Kidney epithelial cell (primary cell): Measurements from ENCODE around the gene EVX1. TPM values are rescaled to one million over a fixed set of nuclear protein-coding genes. Genes with fewer than 3 reads are reported as not detected.

Experiments
- DNase-seq: peaks from one replicate; pipeline ENCODE4 v3.0.0-alpha.2; 2010; ENCODE audit warnings: low read depth
- H3K27me3 ChIP-seq: 2 replicates; pipeline ENCODE4 v1.6.0; 2011; ENCODE audit warnings: low read length; ENCODE audit not compliant: control insufficient read depth, insufficient read depth
- H3K36me3 ChIP-seq: 2 replicates; pipeline ENCODE4 v1.5.1; 2011; ENCODE audit warnings: low read length; ENCODE audit not compliant: control insufficient read depth, insufficient read depth
- H3K4me3 ChIP-seq: 2 replicates; pipeline ENCODE4 v1.5.1; 2011; ENCODE audit warnings: low read depth, mild to moderate bottlenecking, control low read depth, low read length
- total RNA-seq: library from RNA; depleted of rRNA; stranded (reverse); fragments of >200 nt; gene quantifications from 2 replicates; pipeline ENCODE4 v1.2.3, GENCODE V29; 2015
- TF ChIP-seq, protein P1 (sequence below): IDR thresholded peaks from 2 replicates; pipeline ENCODE4 v1.5.1; 2011; ENCODE audit warnings: mild to moderate bottlenecking, moderate library complexity, low read length, control low read depth, inconsistent platforms; ENCODE audit not compliant: insufficient read depth, poor library complexity, severe bottlenecking

The EVX1 gene
- total RNA-seq, 1 donor from 2014 or later, result not detected

DNA sequence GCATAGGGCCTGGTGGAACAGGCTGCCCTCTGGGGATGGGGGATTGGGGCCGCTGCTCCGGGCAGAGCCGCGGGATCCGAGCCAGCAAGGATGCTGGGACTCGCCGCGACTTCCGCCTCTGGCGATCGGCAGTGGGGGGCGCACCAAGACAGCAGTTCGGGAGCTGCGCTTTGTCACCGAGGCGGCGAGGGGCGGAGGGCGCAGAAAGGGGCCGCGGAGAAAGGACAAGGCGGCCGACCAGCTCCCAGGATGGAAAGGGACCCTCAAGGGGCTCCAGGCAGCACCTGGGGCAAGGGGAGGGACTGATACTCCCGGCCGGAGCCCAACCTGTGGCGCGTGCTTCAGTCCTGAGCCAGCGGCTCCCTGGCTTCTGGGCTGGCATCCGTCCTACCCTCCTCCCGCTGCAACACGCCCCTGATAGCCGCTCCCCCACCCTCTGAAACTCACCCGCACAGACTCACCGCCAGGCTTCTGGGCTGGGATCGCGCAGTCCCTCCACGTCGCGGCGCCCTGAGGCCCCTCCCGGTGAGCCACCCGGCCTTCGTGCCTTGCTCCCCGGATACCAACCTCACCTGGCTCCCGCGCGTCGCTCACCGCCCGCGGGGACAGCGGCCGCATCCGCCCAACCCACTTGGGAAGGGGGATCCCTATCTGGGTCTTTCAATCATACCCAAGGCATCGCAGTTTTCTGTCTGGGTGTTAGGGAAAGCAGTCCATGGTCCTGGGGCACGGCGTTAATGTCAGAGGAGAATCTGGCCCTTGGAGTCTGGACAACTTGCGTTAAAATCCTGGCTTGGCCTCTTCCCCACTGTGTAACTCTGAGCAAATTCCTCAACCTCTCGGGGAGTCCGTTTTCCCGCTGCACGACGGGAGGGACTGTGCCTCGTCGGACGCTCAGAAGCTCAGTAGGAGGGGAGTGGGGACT is 7.0 kb upstream of the EVX1 start:
- Histone ChIP-seq H3K4me3 (peak overlapping the region; percentile 19), H3K36me3 (no peaks in the 10 kb centered on the region), H3K27me3 (peaks cover 60% of the 10 kb centered on the region)
- no peak for DNase-seq
- TF ChIP-seq, protein P1, sequence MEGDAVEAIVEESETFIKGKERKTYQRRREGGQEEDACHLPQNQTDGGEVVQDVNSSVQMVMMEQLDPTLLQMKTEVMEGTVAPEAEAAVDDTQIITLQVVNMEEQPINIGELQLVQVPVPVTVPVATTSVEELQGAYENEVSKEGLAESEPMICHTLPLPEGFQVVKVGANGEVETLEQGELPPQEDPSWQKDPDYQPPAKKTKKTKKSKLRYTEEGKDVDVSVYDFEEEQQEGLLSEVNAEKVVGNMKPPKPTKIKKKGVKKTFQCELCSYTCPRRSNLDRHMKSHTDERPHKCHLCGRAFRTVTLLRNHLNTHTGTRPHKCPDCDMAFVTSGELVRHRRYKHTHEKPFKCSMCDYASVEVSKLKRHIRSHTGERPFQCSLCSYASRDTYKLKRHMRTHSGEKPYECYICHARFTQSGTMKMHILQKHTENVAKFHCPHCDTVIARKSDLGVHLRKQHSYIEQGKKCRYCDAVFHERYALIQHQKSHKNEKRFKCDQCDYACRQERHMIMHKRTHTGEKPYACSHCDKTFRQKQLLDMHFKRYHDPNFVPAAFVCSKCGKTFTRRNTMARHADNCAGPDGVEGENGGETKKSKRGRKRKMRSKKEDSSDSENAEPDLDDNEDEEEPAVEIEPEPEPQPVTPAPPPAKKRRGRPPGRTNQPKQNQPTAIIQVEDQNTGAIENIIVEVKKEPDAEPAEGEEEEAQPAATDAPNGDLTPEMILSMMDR, result peak; percentile 52

DNA sequence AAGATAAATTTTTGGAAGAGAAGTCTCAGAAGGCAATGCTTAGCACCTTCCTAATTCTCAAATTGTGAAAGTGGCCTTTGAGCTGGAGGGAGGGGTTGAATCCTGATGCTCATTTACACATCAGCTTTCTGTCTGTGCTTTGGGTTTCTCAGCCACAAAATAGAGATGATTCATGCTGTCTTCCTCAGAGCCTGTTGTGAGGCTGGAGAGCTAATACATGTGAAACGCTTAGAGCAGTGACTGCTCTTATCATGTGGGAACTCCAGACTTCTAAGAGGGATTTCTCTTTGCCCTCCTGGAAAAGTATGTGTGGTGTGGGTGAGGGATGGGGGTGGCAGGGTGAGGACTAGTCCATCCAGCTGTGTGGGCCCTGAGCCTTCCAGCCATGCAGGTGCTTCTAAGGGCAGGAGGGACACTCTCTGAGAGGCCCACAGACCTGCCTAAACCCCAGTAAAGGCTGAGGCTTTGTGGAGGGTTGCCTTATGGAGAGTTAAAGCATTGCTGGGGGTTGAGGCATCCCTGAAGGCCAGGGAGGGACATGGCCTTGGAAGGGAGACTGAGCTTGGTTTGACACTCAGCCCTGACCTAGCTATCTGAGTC is 4.8 kb upstream of the EVX1 start:
- DNase-seq, result peak; percentile 2
- no peaks in the 10 kb centered on the region for H3K36me3 ChIP-seq
- TF ChIP-seq, protein P1, result no peak
- H3K27me3 ChIP-seq, result peaks cover 82% of the 10 kb centered on the region
- no peak overlapping the region for H3K4me3 ChIP-seq

DNA sequence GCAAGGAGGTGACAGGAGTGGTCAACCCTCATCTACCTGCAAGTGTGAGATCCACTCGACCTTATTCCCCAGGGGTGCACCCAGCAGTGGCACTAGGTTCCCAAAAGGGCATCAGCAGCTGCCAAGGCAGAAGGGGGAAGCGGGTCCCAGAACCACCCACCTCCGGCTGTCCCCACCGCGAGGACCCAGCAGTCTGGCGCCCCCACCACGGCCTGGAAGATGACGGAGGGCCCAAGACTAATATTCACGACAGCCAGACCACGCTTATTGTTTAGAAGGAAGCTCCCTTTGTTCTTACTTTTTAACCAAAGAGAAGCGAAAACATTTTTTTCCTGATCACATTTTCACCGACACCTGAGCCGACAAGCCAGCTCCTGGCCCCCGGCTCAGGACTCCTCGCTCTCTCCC is 3.6 kb upstream of the EVX1 start:
- H3K27me3 ChIP-seq, result peaks cover 94% of the 10 kb centered on the region

DNA sequence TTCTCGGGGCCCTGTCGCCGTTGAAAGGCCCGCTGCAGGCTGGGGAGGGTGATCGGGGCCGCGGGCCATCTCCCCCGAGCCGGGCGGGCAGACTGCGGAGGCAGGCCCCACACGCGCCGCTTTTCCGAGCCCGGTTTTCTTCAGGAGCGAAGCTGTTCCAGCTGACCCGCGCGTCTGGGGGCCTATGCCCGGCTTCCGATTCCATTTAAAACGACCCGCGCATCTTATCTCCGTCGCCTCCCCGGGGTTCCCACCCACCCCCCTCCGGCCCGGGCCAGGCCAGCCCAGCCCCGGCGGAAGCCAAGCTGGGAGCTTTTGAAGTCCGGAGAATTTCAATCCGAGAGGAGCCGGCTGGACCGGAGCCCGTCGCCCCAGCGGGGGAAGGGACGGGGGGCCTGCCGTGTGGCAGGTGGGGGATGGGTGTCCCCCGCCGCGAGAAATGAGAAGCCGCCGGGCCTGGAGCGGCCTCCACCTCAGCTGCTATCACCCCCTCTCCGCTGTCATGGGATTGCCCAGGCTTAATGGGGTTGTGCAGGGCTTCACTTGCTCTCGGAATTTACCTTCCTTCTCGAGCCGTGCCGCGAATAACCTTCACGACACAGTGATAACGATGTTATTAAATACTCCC is 3.1 kb upstream of the EVX1 start:
- Histone ChIP-seq H3K4me3 (no peak overlapping the region), H3K27me3 (peaks cover 96% of the 10 kb centered on the region)

More for the DNA sequence above, 3.6 kb upstream of the EVX1 start:
- Histone ChIP-seq H3K36me3 (no peaks in the 10 kb centered on the region), H3K4me3 (no peak overlapping the region)
- no peak for DNase-seq
- TF ChIP-seq, protein P1, result no peak

DNA sequence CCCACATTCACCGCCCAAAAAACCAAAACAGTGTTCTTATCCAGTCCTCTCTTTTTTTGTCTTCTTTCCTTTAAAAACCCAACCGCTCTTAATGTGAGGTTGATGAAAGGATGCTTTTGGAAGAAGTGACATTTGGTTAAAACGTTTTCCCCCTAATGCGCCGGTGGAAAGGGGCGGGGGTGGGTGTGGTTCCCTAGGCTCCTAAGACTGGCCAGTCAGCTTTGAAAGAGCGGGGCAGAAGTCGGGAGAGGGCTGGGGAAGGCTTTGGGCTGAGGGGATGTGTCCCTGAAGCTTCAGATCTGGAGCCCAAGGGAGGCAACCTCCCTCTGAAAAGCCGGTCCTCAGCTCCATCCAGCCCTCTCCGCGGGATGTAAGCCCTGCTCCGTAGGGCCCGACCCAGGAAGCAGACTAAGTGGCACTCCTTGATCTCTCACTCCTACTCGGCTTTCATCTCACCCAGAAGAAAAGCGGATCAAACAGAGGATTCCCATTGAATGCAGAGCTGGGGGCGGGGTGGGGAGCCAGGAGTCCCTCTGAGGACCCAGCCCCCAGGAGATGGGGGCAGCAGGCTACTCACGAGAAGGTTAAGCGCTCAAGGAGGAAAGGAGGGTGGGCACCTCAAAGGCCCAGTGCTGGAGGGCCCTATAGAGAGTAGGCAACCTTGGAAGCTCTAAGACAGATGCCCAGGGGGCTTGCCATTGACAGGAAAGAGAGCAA is 2.4 kb upstream of the EVX1 start:
- TF ChIP-seq, protein P1, result no peak
- Histone ChIP-seq H3K36me3 (no peaks in the 10 kb centered on the region), H3K27me3 (peaks cover 96% of the 10 kb centered on the region), H3K4me3 (no peak overlapping the region)
- DNase-seq, result no peak

More for the DNA sequence above, 3.1 kb upstream of the EVX1 start:
- TF ChIP-seq, protein P1, result no peak
- DNase-seq, result no peak
- H3K36me3 ChIP-seq, result no peaks in the 10 kb centered on the region
